GM19467 (cell line): Measurements from ENCODE around the gene DUOXA2.
A peak's percentile ranks its signal among the peaks of the same experiment; 100 is the strongest.

Experiments
- ATAC-seq: cut with Tn5 transposase; IDR thresholded peaks from one replicate; pipeline ENCODE4 v1.9.1; 2021; ENCODE audit warnings: mild to moderate bottlenecking, moderate library complexity; ENCODE audit not compliant: unreplicated experiment

DUOXA2 gene

DNA sequence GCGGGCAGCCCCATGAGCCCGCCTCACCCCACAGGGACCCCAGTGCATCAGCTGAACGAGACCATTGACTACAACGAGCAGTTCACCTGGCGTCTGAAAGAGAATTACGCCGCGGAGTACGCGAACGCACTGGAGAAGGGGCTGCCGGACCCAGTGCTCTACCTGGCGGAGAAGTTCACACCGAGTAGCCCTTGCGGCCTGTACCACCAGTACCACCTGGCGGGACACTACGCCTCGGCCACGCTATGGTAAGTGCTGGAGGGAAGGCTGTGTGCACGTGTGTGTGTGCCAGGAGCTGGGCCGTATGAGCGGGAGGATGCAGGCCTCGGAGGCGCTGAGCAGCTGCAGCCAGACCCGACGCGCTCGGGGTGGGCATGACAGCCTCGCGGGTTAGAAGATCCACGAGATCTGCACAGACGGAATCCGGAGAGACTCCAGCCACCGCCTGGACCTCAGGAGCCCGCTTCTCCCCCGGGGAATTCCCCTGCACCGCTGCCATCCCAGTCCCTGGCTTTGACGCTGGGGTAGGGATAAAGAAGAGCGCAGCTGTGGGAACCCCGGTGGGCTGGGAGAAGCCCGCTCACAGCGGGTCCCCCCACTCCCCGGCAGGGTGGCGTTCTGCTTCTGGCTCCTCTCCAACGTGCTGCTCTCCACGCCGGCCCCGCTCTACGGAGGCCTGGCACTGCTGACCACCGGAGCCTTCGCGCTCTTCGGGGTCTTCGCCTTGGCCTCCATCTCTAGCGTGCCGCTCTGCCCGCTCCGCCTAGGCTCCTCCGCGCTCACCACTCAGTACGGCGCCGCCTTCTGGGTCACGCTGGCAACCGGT lies 2.6 kb downstream of the DUOXA2 start:
- no peak for ATAC-seq

GRCh38 chr15:45117308-45118130 lies 3.4 kb downstream of the DUOXA2 start:
- ATAC-seq: no peak

DNA sequence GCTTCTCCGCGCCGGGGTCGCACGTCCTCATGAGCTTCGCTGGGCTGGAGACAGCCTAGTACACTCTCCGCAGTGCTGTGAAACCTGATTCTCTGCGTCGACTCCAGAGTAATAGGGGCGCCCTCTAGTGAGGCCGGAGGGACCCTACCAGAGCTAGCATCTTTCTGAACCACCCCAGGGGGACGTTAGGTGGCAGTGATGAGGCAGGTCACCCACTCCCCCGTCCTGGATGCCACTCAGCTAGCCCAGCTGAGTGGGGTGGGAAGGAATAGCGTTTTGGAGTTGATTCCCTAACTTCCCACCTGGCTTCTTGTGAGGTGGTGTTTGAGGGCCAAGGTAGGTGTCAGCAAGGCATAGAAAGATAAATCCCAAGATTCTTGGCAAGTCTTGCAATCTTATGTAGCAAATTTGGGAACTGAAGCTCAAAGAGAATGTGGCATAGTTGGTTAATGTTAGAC lies 4.0 kb downstream of the DUOXA2 start:
- ATAC-seq: peak; percentile 89

DNA sequence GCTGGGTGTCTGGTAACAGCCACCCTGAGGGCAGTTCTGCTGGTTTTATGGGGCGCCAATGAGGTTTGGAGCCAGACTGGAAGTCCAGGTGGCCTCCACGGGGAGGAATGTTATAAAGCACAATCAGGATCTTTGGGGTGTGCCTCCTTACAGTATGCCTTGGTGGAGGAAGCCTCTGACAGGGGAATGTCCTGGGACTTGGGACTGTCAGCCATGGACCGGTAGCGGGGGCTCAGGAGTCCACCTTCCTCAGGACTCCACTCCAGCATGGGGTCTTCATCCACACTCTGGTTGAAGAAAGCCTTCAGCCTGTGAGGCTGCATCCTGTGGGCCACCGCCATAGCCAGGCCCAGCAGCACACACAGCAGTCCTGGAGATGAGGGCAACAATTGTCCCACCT lies 4.9 kb downstream of the DUOXA2 start:
- no peak for ATAC-seq

GRCh38 chr15:45120081-45120972 lies 6.2 kb downstream of the DUOXA2 start:
- no peak for ATAC-seq

DNA sequence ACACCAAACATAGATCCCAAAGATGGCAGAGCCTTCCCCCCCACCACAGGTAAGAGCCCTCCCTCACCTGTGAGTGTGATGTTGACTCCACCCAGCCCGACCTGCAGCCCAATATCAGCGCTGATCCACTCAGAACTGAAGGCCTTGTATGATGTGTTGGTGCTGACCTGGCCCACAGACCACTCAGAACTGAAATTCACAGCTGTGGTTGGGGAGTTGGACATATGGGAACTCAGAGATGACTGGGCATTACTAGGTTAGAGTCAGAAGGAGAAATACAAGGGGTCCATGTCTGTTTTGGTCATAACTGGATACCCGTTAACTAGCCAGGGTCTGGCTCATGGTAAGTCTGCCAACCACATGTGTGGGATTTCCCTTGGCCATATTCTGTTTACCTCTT lies 6.9 kb downstream of the DUOXA2 start:
- no peak for ATAC-seq

- no peak for ATAC-seq
Observed at GRCh38 chr15:45121706-45122417, 7.7 kb downstream of the DUOXA2 start.

DNA sequence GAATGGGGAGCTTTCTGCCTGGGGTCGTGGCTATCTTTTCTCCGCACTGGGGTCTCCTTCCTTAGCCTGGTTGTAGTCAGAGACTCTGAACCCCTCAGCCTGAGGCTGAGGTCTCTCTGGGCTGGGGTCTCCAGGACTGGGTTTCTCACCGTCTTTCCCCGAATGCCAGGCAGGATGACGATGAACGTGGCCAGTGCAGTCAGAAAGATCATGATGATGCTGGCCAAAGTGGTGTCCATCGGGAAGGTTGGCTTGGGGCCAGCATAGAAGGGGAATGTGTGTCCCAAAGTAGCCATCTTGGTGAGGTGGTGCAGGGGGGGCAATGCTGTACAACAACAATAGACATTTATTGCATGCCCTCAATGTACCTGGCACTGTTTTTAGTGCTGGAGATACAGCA lies 8.6 kb downstream of the DUOXA2 start:
- no peak for ATAC-seq

DNA sequence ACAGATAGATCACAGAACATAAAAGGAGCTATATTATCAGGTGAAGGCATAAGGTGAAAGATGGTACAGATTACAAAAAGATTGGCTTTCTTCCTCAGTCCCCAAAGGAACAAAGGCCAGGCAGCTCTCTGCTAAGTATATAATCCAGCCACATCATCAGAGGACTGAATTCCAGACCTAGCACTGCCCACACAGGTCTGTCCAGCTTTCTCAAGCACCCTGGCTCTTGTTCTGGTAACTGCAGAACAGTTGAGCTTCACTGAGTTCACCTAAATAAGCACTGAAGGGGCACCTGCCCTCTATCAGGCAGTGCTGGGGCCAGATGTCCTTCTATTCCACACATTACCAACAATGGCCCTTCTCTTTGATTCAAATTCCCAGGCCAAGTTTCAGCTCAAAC lies 9.3 kb downstream of the DUOXA2 start:
- no peak for ATAC-seq

- ATAC-seq: no peak
Observed at GRCh38 chr15:45126535-45127158, 12.5 kb downstream of the DUOXA2 start.

DNA sequence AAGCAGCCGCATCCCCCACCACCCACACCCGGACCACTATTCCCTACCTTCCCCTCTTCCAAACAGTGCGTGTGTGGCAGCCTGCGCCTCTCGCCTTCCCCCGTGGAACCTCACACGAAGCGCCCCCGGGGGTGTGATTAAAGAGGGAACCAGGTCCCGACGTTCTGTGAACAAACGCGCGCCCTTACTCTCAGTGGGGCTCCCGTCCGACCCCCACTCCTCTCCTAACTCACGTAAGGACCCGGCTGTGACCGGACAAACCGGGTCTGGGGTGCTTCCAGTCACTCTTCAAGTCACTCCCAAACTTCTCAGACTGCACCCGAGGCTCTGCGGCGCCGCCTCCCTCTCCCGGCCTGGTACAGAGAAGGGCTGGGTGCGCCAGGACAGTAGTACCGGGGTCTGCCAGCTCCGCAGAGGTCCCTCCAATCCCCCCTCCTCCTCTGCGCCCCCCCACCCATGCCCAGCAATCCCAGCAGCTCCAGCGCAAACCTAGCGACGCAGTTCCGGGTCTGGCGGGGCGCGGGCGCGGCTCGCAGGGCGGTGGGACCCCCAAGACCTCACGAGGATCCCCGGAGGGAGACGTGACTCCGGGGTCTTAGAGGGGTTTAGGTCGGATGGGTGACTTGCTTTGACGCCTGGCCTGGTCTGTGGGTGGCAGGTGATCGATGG lies 15.0 kb downstream of the DUOXA2 start:
- ATAC-seq: no peak

DNA sequence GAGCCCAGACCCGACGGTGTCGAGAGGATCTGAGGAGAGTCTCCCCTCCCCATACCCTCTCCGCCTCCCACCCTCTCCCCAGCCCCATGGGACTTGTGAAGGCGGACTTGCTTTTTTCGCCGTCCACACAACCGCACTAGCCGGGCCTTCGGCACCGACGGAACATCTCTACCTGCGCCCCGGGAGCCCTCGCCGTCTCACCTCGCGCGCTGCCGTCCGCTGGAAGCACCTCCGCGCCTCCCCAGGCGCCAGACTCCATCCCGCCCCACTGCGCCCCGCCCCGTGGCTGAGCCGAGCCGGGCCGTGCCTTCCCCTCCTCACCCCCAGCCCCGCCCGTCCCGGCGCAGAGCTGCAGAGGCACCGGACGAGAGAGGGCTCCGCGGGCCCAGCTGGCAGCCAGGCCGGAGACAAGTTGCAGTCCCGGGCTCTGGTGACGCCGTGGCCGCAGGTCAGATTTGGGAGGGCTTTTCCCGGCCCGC lies 15.6 kb downstream of the DUOXA2 start, which contains the start of the genes DUOX1 and DUOXA1:
Gene DUOX1 (plus strand): TSS at position 344 of the 479 bp plus-strand sequence. CDS start 1,973 bp downstream, outside the sequence.
Gene DUOXA1 (minus strand): TSS at position 229 of the 479 bp plus-strand sequence. CDS start 6,865 bp downstream, outside the sequence.
- ATAC-seq: no peak

GRCh38 chr15:45130291-45131000 lies 16.3 kb downstream of the DUOXA2 start:
- ATAC-seq: no peak

- no peak for ATAC-seq
Observed at GRCh38 chr15:45131510-45131909, 17.4 kb downstream of the DUOXA2 start.

GRCh38 chr15:45132844-45133560 lies 18.9 kb downstream of the DUOXA2 start:
- no peak for ATAC-seq

DNA sequence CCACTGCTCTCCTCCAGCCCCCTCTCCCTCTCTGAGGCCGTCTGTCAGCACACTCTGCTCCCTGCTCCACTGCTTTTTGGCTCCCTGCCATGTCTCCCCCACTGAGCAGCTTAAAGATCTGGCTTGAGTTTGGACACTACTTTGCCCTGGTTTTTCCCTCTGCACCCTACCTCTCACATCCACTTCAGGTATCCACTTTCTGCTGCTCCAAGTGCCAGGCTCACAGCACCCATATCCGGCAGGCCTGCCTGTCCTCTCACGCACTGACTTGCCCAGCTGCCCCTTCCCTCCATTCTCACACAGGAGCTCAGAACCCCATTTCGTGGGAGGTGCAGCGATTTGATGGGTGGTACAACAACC lies 19.4 kb downstream of the DUOXA2 start:
- ATAC-seq: no peak

GRCh38 chr15:45134046-45134445 lies 19.9 kb downstream of the DUOXA2 start:
- no peak for ATAC-seq
